ENCODE data around the gene USP13.

DNA sequence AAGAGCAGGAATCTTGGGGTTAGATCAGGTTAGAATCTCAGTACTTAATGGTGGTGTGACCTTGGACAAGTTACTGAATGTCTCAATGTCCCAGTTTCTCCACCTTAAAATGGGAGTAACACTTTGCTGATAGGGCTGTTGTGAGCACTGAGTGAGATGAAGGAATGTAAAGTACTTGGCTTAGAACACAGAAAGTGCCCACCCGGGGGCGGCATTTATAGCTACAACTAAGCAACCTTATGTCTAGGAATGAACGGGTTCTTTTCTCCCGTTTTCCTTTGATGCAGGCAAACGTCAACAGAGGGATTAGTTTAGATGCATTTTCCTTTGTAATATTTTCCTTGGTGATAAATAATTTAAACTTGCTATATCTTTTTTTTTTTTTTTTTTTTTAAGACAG is 176.6 kb downstream of the USP13 start:
- TF ChIP-seq, protein P1, sequence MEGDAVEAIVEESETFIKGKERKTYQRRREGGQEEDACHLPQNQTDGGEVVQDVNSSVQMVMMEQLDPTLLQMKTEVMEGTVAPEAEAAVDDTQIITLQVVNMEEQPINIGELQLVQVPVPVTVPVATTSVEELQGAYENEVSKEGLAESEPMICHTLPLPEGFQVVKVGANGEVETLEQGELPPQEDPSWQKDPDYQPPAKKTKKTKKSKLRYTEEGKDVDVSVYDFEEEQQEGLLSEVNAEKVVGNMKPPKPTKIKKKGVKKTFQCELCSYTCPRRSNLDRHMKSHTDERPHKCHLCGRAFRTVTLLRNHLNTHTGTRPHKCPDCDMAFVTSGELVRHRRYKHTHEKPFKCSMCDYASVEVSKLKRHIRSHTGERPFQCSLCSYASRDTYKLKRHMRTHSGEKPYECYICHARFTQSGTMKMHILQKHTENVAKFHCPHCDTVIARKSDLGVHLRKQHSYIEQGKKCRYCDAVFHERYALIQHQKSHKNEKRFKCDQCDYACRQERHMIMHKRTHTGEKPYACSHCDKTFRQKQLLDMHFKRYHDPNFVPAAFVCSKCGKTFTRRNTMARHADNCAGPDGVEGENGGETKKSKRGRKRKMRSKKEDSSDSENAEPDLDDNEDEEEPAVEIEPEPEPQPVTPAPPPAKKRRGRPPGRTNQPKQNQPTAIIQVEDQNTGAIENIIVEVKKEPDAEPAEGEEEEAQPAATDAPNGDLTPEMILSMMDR (IDR thresholded peaks at IDR 0.05): no peak
- TF ChIP-seq POLR2AphosphoS5 (IDR thresholded peaks at IDR 0.05): no peak
- no peak for TF ChIP-seq POLR2A (IDR thresholded peaks at IDR 0.05)
- TF ChIP-seq EP300 (IDR thresholded peaks at IDR 0.05): no peak

Data from gastroesophageal sphincter (tissue), 3 donors.